ENCODE measurements around the gene TIMM13.
"Not testable (repeated sequence)": the region's sequence is repeated elsewhere in the genome, so short reads cannot be mapped to it uniquely, and the experiment has no call there.

The TIMM13 gene

DNA sequence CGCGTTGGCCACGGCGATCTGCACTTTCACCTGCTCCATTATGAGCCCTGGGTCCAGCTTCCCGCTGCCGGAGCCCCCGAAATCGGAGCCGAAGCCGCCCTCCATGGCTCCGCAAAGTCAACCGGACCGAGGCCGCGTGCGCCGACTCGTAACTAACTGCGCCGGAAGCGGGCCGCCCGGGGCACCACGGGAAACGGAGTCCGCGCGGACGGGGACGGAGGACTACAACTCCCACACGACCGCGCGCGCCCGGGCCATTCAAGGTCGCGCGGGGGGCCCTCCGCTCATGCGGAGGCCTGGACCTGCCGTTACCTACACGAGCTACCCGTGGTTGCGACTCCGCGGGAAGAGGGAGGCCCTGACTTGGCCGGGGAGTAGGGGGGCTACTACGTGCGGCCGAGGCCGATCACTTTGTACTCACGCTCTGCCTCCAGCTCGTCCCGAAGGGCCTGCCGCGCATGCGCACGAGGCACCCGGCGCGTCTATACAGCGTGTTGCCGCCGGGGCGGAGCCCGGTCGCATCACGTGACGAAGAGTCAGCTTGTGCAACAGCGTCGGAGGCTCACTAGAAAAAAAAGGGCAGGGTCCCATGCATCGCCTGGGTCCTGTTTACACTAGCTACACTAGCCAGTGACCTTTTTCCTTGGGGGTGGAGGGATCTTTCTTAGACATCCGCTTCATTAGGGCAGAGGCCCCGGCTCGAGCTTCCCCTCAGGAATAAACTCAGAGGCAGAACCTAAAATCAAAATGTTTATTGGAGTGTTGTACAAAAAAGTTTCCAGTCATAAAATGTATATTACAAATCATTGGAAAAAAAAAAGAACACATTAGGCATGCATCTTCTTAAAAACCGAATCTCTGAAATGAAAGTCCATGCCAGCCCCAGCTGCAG, at the start of gene TIMM13:
TIMM13 (minus strand) TSS at position 158 of the 892 bp plus-strand sequence; CDS start at position 105, 53 bp downstream.
- peak; percentile 94 to 95 for DNase-seq (ENCODE audit: low read depth in 2 of 2)

DNA sequence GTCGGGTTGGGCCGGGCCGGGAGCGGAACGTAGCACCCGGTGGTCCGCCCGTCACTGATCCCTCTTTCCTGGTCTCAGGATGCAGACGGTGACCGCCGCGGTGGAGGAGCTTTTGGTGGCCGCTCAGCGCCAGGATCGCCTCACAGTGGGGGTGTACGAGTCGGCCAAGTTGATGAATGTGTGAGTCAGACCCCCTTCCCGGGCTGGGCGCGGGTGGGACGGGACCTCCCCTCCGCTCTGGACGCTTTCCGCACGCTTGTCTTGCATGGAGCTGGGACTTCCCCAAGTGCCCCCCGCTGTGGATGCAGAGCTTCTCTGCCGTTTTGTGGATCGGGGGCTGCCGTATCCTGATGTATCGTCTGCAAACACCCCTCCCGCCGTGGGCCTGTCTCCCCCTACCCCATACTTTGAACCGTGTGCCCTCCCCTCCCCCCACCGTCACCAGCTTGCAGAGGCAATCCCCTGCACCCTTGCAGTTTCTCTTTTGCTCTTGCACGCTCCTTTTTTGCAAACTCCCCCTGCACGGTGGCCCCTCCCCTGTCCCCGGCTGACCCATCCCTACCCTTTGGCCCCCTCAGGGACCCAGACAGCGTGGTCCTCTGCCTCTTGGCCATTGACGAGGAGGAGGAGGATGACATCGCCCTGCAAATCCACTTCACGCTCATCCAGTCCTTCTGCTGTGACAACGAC, 49.2 kb upstream of the TIMM13 start:
- DNase-seq (ENCODE audit: low read depth in 2 of 2), result peak in 1 of 2 donors; percentile 36

DNA sequence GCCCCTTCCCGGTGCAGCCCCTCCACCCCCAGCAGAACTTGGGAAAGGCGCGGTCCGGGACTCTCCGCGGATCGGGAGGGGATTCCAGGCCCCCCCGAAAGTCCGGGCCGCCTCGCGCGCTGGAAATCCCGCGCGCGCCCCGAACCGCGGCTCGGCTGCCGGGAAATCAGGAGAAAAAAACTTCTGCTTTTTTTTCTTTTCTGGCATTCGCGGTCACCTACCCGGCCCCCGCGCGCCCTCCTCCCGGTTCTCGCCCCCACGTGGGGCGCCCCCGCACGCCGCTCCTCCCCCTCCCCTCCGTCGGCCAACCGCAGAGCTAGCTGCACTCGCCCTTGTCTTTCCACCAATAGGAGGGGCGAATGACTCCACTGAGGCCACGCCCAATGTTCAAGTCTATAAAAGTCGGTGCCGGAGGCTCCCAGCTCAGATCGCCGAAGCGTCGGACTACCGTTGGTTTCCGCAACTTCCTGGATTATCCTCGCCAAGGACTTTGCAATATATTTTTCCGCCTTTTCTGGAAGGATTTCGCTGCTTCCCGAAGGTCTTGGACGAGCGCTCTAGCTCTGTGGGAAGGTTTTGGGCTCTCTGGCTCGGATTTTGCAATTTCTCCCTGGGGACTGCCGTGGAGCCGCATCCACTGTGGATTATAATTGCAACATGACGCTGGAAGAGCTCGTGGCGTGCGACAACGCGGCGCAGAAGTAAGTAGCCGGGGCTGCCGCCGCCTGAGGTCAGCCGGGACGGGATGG, 48.5 kb upstream of the TIMM13 start, which contains the start of gene GADD45B:
GADD45B (plus strand) TSS at position 426 of the 749 bp plus-strand sequence; CDS start at position 658, 232 bp downstream.
- DNase-seq (ENCODE audit: low read depth in 2 of 2), result peak; percentile 95 to 97

DNA sequence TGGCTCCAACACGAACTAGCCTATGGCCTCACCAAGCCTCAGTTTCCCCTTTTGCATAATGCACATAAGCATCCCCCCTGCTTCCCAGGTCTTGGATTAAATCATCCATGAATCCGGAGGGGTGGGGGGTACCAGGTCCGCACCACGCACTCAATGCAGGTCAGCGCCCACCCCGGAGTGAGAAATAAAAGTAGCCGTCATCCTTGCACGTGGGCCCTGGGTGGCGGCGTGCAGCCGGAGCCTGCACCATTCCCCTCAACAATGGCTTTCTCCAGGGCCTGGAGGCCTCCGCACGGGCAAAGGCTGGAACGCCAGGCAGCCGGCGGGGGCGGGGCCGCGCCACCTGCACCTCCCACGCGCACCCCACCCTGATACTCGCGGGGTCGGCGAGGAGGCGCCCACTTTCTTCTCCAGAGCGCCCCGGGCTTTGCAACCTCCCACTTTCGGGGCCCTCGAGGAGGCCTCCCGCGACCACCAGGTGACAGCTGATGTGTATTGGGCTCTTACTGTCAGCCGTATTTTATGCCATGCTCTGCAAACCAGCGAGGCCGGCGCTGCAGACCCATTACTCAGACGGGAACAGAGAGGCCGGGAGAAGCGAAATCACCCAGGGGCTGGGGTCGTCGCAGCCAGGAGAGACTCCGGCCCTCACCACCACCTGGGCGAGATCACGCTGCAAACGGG, 47.8 kb upstream of the TIMM13 start:
- DNase-seq (ENCODE audit: low read depth in 2 of 2), result peak in 1 of 2 donors; percentile 30

DNA sequence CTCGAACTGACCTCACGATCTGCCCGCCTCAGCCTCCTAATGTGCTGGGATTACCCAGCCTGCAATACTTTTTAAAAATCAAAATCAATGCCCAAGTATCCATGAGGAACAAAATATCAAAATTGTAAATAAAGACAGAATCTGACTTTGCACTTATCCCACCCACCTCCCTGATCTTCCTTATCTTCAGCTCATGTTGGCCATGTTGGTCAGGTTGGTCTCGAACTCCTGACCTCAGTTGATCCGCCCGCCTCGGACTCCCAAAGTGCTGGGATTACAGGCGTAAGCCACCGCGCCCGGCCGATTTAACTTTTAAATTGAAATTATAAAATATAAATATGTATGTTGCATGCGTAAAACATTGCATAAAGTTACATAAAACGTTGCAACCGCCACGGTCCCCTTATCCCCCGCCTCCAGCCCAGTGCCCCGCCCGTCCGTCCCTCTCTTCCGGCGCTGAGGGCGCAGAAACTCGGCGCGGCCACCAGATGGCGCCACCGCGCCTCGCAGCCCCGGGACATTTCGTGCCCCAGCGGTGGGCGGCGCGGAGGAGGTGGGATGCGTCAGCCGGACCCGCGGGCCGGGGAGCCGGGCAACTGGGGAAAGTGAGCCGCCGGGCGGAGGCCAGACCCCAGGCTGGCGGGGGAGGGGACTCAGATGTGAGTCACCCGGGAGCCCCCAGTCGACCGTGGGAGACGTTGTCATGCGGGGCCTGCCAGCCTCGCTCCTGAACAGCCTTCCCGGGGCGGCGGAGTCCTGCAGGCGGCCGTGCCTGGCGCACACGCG, 47.0 kb upstream of the TIMM13 start:
- DNase-seq (ENCODE audit: low read depth in 2 of 2), result peak; percentile 77 to 82

DNA sequence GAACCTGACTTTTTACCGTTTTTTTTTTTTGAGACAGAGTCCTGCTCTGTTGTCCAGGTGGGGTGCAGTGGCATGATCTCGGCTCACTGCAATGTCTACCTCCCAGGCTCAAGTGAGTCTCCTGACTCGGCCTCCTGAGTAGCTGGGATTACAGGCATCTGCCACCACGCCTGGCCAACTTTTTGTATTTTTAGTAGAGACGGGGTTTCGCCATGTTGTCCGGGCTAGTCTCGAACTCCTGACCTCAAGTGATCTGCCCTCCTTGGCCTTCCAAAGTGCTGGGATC, 42.5 kb upstream of the TIMM13 start:
- DNase-seq (ENCODE audit: low read depth in 2 of 2), result not testable (repeated sequence)

DNA sequence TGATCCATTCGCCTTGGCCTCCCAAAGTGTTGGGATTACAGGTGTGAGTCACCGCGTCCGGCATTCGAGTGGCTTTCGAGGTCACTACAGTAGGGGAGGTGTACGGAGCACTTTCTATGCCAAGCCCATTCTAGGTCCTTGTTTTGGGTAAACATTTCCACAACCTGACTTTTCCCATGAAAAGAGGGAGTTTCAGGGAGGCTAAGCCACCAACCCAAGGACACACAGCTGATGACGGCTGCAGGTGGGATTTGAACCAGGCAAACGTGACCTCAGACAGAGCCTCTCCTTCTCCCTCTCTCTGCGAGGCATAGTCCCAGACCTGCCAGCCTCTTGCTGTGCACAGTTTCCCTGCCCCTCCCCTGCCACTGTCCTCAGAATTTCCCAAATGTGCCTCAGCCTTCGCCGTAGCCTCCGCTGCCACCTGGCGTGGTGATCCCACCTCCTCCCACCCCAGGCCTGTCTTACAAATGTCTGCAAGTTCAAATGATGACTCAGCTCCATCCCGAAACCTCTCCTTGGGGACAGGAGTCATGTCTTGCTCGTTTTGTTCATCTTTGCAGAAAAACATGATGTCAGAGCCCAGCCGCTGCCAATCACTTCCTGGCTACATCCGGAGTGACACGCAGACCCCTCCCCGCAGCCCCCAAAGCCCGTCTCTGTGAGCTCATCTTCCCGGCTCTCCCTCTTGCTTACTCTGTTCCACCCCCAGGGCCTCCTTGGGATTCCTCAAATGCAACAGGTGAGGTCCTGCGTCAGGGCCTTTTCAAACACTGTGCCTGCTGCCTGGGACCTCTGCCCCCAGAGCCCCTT, 41.9 kb upstream of the TIMM13 start:
- no peak for DNase-seq (ENCODE audit: low read depth in 2 of 2)

DNA sequence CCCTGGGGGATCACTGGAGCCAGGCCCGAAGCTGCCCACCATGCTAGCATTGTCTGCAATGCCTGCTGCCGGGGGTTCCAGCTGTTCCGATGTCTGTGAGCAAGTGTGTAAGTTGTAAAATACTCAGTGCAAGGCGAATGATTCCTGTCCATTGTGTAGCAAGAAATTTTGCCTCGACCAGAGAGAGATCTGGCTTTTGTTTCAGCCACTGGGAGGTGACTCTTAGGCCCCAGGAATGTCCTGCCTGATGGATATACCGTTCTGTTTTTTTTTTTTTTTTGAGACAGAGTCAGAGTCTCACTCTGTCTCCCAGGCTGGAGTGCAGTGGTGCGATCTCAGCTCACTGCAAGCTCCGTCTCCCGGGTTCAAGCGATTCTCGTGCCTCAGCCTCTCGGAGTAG, 41.2 kb upstream of the TIMM13 start:
- no peak for DNase-seq (ENCODE audit: low read depth in 2 of 2)

DNA sequence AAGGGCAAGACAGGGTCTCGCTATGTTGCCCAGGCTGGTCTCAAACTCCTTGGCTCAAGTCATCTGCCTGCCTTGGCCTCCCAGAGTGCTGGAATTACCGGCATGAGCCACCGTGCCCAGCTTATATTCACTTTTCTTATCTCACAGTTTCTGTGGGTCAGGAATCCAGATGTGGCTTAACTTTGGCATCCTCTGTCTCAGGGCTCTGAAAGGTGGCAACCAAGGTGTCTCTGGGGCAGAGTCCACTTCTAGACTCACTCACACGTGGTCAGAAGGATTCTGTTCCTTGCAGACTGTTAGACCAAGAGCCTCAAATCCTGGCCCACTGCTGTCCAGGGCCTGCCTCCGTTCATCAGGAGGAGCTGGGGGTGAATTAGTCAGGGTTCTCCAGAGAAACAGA, 37.0 kb upstream of the TIMM13 start:
- no peak for DNase-seq (ENCODE audit: low read depth in 2 of 2)

DNA sequence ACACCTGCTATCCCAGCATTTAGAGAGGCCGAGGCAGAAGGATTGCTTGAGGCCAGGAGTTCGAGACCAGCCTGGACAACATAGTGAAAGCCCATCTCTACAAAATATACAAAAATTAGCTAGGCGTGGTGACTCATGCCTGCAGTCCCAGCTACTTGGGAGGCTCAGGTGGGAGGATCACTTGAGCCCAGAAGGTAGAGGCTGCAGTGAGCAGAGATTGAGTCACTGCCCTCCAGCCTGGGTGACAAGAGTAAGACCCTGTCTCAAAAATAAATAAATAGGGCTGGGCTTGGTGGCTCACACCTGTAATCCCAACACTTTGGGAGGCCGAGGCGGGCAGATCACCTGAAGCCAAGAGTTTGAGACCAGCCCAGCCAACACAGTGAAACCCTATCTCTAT, 36.3 kb upstream of the TIMM13 start:
- not testable (repeated sequence) for DNase-seq (ENCODE audit: low read depth in 2 of 2)

DNA sequence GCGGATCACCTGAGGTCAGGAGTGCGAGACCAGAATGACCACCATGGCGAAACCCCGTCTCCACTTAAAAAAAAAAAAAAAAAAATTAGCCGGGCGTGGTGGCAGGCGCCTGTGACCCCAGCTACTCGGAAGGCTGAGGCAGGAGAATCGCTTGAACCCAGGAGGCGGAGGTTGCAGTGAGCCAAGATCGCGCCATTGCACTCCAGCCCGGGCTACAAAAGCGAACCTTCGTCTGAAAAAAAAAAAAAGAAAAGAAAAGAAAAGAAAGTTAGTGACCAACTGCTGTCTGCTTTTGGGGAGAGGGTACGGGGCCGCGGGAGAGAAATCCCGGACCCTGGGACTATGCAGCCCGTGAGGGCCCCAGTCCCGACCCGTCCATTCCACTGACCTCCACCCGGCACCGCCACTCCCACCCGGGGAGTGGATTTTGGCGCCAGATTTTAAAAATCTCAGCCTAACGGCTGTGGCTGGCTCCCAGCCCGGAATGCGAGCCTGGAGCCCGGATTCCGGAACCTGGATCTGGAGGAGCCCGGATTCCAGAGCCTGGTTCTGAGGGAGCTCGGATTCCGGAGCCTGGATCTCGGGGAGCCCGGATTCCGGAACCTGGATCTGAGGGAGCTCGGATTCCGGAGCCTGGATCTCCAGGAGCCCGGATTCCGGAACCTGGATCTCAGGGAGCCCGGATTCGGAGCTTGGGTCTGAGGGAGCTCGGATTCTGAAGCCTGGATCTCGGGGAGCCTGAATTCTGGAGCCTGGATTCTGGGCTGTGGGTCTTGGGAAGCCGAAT, 35.4 kb upstream of the TIMM13 start:
- no peak for DNase-seq (ENCODE audit: low read depth in 2 of 2)

DNA sequence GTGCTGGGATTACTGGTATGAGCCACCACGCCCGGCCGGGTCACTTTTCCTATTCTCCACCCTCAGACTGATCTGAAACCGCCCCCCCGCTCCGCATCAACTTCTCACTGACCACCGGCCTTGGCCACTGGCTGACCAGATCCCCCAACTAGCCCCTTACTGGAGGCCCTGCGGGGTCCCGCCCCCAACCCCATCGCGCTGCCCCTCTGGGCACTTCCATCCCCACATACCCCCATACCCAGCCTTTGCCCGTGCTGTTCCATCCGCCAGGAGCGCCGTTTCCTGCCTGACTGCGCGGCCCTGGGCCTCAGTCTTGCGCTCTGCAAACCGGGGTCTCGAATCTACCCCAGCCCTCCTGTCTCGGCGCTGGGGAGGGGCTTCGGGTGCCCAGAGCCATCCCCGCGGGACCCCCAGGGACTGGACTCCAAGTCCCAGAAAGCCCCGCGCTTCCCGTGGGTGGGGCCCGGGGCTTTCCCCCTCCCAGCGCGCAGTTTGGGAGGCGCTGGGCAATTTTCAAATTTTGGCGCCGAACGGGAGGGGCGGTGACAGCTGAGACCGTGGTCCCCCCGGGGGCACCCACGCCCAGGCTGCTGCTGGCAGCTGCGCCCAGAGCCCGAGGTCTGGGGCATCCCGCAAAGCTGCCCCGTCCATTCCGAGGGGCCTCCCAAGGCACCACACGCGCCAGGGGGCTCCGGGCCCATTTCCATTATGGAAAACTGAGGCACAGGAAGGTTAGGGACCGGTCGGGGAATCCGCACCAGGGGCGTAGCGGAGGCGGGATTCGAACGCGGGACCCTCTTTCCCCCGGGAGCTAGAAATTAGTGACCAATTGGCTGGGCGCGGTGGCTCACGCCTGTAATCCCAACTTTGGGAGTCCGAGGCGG, 34.6 kb upstream of the TIMM13 start:
- DNase-seq (ENCODE audit: low read depth in 2 of 2), result peak in 1 of 2 donors; percentile 30

DNA sequence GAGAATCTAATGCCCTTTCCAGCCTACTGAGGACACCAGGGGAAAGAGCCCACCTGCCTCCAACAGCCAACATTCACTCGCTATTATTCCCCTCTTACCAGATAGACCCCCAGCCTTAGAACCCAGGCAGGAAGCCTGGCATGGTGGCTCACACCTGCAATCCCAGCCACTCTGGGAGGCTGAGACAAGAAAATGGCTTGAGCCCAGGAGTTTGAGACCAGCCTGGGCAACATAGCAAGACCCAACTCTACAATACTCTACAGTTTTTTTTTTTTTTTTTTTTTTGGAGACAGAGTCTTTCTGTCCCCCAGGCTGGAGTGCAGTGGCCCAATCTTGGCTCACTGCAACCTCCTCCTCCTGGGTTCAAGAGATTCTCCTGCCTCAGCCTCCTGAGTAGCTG, 32.9 kb upstream of the TIMM13 start:
- DNase-seq (ENCODE audit: low read depth in 2 of 2), result no peak

DNA sequence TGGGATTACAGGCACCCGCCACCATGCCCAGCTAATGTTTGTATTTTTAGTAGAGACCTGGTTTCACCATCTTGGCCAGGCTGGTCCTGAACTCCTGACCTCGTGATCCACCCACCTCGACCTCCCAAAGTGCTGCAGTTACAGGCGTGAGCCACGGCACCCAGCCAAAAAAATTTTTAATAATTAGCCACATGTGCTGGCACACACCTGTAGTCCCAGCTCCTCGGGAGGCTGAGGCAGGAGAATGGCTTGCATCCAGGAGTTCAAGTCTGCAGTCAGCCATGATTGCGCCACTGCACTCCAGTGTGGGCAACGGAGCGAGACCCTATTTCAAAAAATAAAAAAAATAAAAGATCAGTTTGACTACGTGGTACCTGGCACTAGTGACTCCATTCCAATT, 31.4 kb upstream of the TIMM13 start:
- DNase-seq (ENCODE audit: low read depth in 2 of 2), result not testable (repeated sequence)

DNA sequence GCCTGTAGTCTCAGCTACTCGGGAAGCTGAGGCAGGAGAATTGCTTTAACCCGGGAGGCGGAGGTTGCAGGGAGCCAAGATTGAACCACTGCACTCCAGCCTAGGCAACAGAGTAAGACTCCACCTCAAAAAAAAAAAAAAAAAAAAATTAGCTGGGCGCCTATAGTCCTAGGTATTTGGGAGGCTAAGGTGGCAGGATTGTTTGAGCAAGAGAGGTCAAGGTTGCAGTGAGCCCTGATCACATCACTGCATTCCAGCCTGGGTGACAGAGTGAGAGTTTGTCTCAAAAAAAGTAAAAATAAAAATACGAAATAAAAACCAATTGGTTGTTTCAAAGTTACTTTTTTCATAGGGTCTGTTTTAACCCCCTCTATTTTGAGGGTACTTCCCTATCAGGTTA, 30.7 kb upstream of the TIMM13 start:
- DNase-seq (ENCODE audit: low read depth in 2 of 2), result no peak

DNA sequence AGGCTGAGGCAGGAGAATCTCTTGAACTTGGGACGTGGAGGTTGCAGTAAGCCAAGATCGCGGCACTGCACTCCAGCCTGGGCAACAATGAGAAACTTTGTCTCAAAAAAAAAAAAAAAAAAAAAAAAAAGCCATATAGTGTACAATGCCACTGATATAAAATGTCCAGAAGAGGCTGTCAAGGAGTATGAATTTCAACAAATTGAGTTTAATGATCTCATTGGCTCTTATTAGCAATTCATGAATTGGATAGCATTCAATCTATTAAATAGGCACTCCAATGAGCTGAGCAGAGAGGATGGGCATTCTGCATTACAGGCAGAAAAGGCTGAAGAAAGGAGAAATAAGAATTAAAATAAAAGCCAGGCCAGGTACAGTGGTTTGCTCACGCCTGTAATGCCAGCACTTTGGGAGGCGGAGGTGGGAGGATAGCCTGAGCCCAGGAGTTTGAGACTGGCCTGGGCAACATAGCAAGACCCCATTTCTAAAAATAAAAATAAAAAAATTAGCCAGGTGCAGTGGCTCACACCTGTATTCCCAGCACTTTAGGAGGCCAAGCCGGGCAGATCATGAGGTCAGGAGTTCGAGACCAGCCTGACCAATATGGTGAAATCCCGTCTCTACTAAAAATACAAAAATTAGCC, 30.1 kb upstream of the TIMM13 start:
- no peak for DNase-seq (ENCODE audit: low read depth in 2 of 2)

DNA sequence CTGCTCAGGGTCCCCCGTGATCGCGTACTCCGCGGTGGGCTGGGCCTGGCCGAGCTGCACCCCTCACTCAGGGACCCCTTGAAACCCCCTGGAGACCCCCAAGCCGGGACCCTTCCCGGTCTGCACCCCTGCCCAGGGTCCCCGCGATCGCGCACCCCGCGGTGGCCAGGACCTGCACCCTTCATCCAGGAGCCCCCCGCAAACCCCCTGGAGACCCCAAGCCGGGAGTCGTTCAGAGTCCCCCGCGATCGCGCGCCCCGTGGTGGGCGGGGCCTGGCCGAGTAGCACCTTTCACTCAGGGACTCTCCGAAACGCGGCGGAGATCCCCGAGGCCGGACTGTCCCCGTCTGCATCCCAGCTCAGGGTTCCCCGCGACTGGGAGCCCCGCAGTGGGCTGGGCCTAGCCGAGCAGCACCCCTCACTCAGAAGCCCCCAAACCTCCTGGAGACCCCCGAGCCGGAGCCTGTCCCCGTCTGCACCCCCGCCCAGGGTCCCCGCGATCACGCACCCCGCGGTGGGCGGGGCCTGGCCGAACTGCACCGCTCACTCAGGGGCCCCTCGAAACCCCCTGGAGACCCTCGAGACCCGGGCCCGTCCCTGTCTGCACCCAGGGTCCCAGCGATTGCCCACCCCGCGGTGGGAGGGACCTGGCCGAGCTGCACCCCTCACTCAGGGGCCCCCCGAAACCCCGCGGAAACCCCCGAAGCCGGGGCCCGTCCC, 28.6 kb upstream of the TIMM13 start:
- DNase-seq (ENCODE audit: low read depth in 2 of 2), result no peak
